GM19239 (cell line): ENCODE data around the gene NDUFA7.
"Not testable (repeated sequence)": the region's sequence is repeated elsewhere in the genome, so short reads cannot be mapped to it uniquely, and the experiment has no call there.

Experiments used
- DNase-seq: peaks from one replicate; pipeline ENCODE4 v3.0.0; 2011; ENCODE audit warnings: low spot score; ENCODE audit not compliant: insufficient read length
- FAIRE-seq: peaks from 2 replicates; lab custom pipeline; 2011; peaks lifted over from hg19 to GRCh38; lab: Jason Lieb, UNC

NDUFA7 gene

GRCh38 chr19:8321067-8321985 is at the start of gene NDUFA7, which contains the start of gene RPS28:
Gene NDUFA7 (minus strand): TSS chr19:8321375. CDS start chr19:8321358, 17 bp downstream.
Gene RPS28 (plus strand): TSS chr19:8321496. CDS start chr19:8321531, 35 bp downstream.
- DNase-seq, result peak; percentile 90

DNA sequence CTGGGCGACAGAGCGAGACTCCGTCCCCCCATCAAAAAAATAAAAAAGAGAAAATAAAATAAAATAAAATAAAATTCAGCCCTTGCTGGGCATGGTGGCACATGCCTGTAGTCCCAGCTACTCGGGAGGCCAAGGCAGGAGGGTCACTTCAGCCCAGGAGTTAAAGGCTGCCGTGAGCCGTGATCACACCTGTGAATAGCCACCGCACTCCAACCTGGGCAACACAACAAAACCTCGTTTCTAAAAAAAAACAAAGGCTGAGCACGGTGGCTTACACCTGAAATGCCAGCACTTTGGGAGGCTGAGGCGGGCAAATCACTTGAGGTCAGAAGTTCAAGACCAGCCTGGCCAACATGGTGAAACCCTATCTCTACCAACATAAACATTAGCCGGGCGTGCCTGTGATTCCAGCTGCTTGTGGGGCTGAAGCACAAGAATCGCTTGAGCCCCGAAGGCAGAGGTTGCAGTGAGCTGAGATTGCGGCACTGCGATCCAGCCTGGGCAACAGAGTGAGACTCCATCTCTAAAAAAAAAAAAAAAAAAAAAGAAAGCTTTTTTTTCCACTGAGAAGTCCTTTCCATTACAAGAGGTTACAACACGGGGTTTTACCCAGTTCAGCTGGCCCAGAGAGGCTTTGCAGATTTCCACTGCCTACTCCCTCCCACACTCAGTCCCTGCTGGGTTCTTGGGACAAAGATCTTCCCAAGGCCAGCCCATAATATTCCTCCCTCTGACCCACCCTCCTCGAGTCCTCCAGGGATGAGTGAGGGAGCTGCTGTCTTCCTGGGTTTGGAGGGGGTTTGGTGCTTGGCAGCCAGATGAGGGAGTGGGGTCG is 49.2 kb upstream of the NDUFA7 start:
- DNase-seq, result no peak
- FAIRE-seq, result no peak

More at GRCh38 chr19:8321067-8321985, at the start of gene NDUFA7, which contains the start of gene RPS28:
- FAIRE-seq, result peak; percentile 92

DNA sequence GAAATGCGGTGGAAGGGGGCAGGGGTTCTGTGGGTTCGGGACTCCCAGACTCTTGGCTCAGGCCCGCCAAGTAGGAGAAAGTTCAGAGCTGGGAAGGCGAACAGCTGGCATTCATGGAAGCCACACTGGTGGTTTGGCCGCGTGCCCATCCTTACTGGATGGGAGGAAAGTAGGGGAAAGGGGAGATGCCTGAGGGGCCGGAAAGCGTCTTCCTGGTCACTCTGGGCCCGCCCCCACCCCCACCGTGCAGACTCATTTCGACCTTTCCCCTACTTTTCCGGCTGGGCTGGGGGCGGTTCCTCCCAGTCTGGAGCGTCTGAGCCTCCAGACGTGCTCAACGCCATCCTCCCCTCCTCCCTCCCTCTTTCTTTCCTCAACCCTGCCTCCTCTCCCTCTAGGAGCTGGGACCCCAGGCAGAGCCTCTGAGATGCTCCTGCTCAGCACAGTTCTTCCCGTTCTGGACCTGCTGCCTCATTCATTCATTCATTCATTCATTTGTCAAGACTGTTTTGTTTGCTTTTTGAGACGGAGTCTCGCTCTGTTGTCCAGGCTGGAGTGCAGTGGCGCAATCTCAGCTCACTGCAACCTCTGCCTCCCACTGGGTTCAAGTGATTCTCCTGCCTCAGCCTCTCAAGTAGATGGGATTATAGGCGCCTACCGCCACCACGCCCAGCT is 46.3 kb upstream of the NDUFA7 start:
- DNase-seq (no peak), FAIRE-seq (no peak)

DNA sequence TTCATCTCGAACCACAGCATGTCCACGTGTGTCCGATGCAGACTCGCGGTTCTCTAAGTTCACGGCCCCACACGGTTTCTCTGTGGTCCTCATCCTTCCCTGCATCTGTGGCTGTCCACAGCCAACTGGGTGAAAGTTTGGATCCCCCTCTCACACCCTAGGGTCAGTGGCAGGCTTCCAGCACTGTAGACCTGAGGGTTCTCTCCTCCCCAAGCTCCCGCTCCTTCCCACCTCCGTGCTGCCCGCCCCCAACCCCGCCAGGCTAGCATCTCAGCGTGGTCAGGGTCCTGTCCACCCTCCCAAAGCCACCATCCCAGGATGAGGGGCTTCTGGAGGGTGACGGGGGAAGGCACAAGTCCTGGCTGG is 45.8 kb upstream of the NDUFA7 start:
- no peak for DNase-seq
- FAIRE-seq, result no peak

GRCh38 chr19:8366121-8366581 is 45.0 kb upstream of the NDUFA7 start:
- no peak for FAIRE-seq
- no peak for DNase-seq

DNA sequence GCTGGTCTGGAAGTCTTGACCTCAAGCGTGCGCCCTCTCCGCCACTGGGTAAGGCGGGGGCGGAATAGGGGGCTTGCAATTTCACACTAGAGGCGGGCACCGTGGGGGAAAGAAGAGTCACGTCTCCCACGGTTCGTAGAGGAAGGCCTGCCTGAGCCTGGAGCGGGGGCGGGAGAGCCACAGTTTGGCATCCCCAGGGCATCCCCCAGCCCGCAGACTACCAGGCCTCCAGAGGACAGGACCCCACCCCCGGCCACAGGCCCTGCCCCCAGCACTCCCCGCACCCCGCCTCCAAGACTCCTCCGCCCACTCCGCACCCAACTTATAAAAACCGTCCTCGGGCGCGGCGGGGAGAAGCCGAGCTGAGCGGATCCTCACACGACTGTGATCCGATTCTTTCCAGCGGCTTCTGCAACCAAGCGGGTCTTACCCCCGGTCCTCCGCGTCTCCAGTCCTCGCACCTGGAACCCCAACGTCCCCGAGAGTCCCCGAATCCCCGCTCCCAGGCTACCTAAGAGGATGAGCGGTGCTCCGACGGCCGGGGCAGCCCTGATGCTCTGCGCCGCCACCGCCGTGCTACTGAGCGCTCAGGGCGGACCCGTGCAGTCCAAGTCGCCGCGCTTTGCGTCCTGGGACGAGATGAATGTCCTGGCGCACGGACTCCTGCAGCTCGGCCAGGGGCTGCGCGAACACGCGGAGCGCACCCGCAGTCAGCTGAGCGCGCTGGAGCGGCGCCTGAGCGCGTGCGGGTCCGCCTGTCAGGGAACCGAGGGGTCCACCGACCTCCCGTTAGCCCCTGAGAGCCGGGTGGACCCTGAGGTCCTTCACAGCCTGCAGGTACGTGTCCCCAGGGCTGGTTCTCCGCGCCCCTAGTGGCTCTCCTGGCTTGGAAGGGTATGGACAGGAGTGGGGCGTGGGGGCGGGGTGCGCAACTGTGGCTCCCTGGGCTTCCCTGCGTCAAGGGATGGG is 42.9 kb upstream of the NDUFA7 start, which contains the start of gene ANGPTL4:
TSS of gene ANGPTL4 (plus strand) at position 353 of the 969 bp plus-strand sequence. CDS start at position 520, 167 bp downstream.
- DNase-seq (no peak), FAIRE-seq (no peak)

GRCh38 chr19:8361921-8362793 is 41.0 kb upstream of the NDUFA7 start:
- FAIRE-seq (no peak), DNase-seq (no peak)

DNA sequence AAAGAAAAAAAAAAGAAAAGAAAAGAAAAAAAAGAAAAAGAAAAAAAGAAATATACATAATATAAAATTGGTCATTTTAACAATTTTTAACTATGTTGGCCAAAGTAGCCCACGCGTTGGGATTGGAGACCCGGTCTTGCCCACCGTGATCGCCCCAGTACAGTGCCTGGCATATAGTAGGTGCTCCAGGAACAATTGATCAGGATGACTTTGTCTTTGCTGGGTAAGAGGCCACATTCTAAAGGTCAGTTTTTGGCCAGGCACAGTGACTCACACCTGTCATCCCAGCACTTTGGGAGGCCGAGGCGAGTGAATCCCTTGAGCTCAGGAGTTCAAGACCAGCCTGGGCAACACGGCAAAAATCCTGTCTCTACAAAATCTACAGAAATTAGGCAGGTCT is 39.0 kb upstream of the NDUFA7 start:
- DNase-seq, result no peak
- no peak for FAIRE-seq

DNA sequence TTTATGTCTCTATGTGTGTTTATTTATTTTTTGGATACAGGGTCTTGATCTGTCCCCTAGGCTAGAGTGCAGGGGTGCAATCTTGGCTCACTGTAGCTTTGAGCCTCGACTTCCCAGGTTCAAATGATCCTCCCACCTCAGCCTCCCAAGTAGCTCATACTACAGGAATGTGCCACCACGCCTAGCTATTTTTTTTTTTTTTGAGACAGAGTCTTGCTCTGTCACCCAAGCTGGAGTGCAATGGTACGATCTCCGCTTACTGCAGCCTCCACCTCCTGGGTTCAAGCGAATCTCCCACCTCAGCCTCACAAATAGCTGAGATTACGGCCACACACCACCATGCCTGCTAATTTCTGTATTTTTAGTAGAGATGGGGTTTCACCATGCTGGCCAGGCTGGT is 37.8 kb upstream of the NDUFA7 start:
- DNase-seq (no peak), FAIRE-seq (no peak)

- FAIRE-seq (no peak), DNase-seq (no peak)
These were observed 35.9 kb upstream of the NDUFA7 start for GRCh38 chr19:8357007-8357521.

DNA sequence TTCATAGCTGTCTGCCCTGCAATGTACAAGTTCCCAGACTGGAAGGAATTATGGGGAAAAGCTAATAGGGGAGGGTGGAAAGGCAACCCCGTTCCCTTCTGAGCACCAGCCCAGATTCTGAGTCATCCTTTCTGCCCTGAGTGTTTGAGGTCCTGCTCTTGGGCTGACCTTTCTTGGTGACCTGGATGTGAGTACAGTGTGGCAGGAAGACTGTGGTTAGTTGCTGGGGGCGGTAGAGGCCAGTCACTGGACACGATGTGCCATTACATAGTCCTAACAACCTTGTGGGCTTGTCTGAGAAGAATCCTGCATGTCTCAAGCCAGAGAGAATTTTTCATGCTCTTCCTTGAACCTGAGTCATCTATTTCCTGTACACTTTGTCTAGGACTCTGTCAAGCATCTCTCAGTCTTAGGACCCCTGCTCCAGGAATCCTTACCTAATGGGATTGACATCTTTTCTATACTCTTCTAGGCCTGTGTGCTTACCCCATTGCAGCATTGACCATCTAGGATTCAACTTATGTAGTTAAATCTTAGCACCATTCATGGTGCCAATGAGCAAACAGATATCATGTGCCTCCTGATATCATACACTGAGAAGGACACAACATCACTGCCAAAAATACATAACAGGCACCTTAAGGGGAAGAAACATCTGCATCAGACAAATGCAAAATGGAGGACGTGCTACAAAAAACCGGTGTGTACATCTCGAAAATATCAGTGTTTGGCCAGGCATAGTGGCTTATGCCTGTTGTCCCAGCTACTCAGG is 34.6 kb upstream of the NDUFA7 start:
- DNase-seq (no peak), FAIRE-seq (no peak)

GRCh38 chr19:8352845-8353244 is 31.7 kb upstream of the NDUFA7 start:
- FAIRE-seq, DNase-seq: not testable (repeated sequence)

DNA sequence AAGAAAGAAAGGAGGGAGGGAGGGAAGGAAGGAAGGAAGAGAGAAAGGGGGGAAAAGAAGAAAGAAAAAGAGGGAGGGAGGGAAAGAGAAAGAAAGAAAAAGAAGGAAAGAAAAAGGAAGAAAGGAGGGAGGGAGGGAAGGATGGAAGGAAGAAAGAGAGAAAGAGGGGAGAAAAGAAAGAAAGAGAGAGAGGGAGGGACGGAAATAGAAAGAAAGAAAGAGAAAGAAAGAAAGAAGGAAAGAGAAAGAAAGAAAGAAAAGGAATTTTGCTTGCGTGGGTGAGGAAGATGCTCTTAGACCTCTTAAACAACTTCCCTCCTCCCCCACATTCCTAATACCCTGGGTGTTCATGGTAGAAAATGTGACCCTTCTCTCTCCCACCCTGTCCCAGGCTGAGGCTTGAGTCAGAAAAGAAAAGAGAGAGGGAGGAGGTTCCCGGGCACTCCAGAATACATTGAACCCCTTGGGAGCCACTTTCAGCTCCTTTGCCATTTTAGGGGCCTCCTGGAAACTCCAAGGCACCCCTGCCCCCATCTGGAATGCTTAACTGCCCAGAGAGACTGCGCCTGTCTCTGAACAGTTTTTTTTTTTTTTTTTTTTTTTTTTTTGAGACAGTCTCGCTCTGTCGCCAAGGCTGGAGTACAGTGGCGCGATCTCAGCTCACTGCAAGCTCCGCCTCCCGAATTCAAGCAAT is 31.1 kb upstream of the NDUFA7 start:
- no peak for FAIRE-seq
- DNase-seq, result no peak

DNA sequence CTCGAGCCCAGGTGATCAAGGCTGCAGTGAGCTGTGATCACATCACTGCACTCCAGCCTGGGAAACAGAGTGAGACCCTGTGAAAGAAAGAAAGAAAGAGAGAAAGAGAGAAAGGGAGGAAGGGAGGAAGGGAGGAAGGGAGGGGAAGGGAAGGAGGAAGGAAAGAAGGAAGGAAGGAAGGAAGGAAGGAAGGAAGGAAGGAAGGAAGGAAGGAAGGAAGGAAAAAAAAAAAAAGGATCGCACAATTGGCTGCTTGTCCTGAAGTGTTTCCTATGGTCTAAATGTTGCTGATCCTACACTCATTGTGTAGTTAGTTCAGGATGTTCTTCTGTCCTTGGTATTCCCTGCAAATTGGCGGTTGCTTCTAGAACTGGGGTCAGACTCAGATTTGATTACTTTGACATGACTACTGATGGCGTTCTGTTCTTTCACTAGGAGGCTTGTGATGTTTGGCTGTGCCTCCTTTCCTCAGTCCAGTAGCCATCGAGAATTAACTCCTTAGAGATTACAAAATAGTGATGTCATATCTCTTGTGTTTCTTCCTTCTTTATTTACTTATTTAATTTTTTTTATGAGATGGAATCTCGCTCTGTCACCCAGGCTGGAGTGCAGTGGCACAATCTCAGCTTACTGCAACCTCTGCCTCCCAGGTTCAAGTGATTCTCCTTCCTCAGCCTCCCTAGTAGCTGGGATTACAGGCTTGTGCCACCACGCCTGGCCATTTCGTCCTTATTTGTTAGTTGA is 28.6 kb upstream of the NDUFA7 start:
- not testable (repeated sequence) for DNase-seq, FAIRE-seq

DNA sequence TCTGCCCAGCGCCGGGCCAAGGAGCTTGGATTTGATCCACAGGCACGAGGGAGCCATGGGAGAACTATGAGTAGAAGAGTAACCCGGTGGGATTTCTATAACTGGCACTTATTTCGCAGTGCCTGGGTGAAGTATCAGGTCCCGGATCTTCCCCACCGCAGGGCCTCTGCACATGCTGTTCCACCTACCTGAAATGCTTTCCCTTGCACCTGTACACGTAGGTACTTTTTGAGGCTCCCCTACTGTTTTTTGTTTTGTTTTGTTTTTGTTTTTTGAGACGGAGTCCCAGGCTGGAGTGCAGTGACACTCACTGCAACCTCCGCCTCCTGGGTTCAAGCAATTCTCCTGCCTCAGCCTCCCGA is 22.3 kb upstream of the NDUFA7 start:
- no peak for FAIRE-seq
- no peak for DNase-seq
